ENCODE measurements around the gene MRPS7.

- TF ChIP-seq POLR2A (IDR thresholded peaks at IDR 0.05; ENCODE audit: low read depth, low read length) (no peak), CTCF (IDR thresholded peaks at IDR 0.05; ENCODE audit: extremely low read depth in 1 of 2, insufficient read depth in 1 of 2, low read depth in 1 of 2, low read length in 2 of 2) (no peak), POLR2AphosphoS5 (IDR thresholded peaks at IDR 0.05; ENCODE audit: insufficient read depth, low read depth, low read length) (no peak), GATA2 (IDR thresholded peaks at IDR 0.05; ENCODE audit: insufficient read depth, insufficient read length, low read depth, low read length) (no peak), EZH2 (IDR thresholded peaks at IDR 0.05; ENCODE audit: borderline replicate concordance, low read depth, low read length, severe bottlenecking) (no peak), MAX (IDR thresholded peaks at IDR 0.05; ENCODE audit: insufficient read depth, insufficient read length) (no peak), JUN (IDR thresholded peaks at IDR 0.05; ENCODE audit: borderline replicate concordance, insufficient read depth, insufficient read length, low read depth) (no peak), MYC (IDR thresholded peaks at IDR 0.05; ENCODE audit: low read depth, low read length) (no peak), FOS (IDR thresholded peaks at IDR 0.05; ENCODE audit: borderline replicate concordance, insufficient read depth, low read length) (no peak)
These were observed 19.7 kb upstream of the MRPS7 start for GRCh38 chr17:75241996-75242460.

All from endothelial cell of umbilical vein (primary cell).